SU-DHL-6 (cell line): ENCODE measurements around the gene SAE1.

Experiments
- CTCF ChIP-seq: fragments of 200-600 bp; sonication (generic); IDR thresholded peaks from one replicate; pipeline ENCODE4 v1.5.1; 2017; ENCODE audit warnings: antibody characterized with exemption, mild to moderate bottlenecking, low read length, moderate library complexity; ENCODE audit not compliant: insufficient read depth, poor library complexity, severe bottlenecking
- EZH2phosphoT487 ChIP-seq: fragments of 200-600 bp; sonication (generic), shearing (Covaris generic); conservative IDR thresholded peaks from 2 replicates; pipeline ENCODE4 v1.6.1; 2018; ENCODE audit warnings: mild to moderate bottlenecking, antibody characterized with exemption, low read length, moderate library complexity, mixed read lengths

DNA sequence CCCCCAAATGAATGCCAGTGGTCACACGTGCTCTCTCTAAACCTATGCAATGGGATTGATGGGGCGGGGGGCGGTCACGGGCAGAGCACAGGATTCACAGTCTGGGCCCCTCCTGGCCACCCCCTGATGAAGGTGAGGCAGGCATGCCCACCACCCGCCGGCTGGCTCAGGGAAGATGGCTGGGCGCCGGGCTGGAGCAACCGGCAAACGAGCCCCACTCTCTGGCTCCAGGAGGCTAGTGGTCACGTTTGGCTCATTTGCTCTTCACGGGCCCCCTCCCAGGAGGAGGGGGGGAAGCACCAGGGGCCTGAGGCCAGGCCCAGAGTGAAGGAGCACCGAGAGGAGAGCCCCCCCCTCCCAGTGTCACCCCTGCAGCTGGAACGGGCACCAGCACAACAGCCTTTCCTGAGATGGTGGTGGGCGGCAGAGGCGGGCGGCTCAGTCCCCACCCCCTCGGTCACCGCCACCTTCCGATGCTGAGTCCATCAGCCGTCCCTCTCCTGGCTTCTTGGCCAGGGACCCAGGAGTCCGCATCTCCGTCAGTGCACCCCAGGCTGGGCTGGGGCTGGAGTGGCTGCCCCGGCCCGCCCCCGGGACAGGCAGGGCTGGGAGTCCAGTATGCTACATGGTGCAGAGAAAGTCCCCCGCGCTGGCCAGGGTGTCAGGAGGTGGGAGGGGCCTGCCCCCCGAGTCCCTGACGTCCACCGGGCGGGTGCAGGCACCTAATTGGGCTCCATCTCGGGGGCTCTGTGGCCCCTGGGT lies 90.6 kb downstream of the SAE1 start:
- TF ChIP-seq CTCF (no peak), EZH2phosphoT487 (no peak)
